Anterior cingulate cortex (tissue), 58 donors: Measurements from ENCODE around the gene KCTD7.
"Not testable (repeated sequence)": the region's sequence is repeated elsewhere in the genome, so short reads cannot be mapped to it uniquely, and the experiment has no call there.

Experiments
- DNase-seq, 58 donors: peaks; one replicate each; lab custom pipeline; 2025; lab: John Stamatoyannopoulos, UW

Gene KCTD7

DNA sequence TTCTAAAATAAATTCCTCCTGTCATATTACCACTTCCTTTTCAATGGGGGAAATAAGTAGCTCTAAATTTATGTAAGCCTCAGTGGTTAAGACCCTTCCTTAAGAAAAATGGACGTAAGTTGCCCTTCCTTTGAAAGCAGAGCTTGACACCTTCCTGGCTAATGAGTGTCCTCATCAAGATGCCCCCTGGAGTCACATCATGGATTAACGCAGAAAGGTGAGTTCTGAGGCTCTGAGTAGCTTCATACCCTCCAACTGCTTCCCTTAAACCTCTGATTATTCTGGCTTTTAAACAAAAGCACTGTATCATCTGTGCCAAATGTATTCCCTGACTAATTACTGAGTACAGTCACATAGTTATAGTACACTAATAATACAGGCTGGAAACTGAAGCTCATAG, 14.7 kb downstream of the KCTD7 start:
- no peak for DNase-seq

DNA sequence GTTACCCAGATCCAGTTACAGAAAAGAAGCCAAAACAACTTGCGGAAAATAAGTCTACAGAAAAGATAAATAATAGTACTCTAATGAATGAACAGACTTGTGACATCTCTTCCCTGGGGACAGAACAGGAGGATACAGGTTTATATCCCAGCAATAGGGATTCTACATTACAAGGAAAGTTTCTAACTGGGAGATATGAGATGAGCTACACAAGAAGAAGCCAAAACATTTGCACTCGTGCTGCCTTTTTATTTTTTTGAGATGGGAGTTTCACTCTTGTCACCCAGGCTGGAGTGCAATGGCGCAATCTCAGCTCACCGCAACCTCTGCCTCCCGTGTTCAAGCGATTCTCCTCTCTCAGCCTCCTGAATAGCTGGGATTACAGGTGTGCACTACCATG, 22.3 kb downstream of the KCTD7 start:
- DNase-seq = not testable (repeated sequence)

DNA sequence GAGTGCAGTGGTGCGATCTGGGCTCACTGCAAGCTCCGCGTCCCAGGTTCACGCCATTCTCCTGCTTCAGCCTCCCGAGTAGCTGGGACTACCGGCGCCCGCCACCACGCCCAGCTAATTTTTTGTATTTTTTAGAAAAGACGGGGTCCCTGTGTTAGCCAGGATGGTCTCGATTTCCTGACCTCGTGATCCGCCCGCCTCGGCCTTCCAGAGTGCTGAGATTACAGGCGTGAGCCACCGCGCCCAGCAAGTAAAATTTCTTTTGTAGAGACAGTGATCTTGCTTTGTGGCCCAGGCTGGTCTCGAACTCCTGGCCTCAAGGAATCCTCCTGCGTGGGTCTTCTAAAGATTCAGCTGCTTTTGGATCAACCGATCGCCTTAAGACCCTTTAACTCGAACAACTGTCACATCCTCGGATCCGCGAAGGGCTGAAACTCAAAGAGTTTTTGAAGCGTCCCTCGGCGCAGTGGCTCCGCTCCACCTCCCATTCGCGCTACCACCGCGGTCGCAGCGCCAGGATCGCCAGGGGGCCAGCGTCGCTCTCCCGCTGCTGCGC, 25.1 kb downstream of the KCTD7 start:
- not testable (repeated sequence) for DNase-seq

DNA sequence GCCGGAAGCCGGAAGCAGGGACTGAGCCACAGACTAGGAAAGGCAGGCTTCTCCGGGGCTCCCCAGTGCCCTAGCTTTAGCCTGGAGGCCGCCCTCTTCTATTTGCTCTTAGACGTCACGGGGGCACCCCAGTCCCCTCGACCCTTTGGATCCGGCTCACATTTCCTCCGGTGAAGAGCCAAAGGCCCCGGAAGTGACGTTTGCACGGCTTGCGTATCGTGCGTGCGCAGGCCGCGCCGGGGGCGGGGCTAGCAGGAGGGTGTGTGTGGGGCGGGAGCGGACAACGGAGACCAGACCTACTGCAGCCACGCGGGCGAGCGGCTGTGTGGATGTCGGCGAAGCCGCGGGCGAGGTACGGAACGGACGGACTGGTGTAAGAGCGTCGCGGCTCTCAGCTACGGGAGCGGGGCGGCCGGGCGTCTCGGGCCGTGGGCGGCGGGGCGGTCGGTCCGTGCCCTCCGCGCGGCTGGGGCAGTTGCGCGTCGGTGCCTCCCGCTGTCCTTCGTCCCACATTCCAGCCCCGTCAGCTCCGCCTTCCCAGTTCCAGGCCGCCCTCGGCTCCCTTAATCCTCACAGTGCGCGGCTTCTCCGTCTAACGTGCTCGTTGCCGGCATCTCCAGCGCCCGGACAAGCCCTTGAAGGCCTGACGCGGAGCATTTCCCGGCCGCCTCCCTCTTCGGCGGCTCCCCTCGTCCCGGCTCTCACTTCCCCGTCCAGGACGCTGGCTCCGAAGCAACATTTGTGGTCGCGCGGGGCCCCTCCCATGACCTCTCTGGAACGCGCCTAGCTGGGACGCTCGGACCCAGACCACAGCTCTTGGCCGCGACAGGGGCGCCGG, 25.8 kb downstream of the KCTD7 start:
- DNase-seq = peak; percentile 79 to 99 (median 97)

DNA sequence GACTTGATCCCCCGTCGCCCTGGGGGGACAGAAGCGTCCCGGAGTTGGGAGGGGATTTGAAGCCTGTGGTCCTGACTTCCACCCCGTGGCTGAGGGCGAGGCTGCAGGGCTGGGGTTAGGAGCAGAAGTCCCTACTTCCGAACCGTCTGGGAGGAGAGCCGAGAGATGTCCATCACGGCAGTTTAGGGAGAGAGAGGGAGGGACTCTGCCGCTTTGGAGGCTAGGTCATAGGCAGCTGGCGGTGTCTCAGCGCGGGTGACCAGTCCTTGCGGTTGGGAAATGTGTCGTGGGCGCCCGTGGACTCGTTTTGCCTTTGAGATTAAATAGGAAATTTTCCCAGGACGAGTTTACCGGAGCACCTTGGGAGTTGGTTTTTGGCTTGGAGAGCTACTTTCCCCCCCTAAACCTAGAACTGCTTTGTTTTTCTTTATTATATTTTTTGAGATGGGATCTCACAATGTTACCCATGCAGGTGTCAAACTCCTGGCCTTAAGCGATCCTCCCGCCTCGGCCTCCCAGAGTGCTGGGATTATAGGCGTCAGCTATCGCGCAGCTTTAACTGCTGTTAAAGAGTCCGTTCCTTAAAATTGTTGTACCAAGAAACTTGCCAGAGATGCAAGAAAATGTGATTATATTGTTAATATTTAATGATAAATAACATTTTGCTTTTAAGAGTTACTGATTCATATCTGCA, 26.6 kb downstream of the KCTD7 start:
- peak in 17 of 58 donors; percentile 2 to 64 (median 45) for DNase-seq

DNA sequence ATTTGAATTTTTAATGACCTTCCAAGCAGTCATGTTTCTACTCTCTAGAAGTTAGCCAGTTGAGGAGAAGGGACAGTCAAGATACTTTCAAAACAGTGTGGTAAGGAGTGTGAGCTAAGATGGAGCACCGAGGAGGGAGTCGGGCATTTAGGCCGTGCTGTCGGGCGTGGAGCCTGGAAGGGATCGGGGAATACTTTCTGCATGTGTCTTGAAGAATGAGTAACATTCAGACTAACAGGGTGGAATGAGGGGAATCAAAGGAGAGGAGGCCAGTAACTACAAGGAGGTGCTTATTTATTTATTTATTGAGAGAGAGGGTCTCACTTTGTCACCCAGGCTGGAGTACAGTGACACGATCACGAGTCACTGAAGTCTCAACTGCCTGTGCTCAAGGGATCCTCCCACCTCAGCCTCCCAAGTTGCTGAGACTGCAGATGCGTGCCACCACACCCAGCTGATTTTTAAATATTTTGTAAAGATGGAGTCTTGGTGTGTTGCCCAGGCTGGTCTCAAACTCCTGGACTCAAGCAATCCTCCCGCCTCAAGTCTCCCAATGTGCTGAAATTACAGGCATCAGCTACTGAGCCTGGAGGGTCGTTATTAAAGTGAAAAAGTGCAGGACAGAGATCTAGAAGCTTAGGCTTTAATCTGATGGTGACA, 27.3 kb downstream of the KCTD7 start:
- DNase-seq = not testable (repeated sequence)

DNA sequence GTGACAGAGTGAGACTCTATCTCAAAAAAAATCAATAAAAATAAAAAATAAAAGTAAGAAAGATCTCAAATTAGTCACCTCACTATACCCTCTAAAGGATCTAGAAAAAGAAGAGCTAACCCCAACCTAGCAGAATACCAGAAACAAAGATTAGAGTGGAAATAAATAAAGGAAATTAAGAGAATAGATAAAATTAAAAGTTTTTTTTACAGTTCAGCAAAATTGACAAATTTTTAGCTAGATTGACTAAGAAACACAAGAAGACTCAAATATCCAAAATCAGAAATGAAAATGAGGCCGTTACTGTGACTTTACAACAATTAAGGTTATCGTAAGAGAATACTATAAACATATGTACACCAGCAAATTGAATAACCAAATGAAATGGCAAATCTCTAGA, 29.1 kb downstream of the KCTD7 start:
- no peak for DNase-seq

DNA sequence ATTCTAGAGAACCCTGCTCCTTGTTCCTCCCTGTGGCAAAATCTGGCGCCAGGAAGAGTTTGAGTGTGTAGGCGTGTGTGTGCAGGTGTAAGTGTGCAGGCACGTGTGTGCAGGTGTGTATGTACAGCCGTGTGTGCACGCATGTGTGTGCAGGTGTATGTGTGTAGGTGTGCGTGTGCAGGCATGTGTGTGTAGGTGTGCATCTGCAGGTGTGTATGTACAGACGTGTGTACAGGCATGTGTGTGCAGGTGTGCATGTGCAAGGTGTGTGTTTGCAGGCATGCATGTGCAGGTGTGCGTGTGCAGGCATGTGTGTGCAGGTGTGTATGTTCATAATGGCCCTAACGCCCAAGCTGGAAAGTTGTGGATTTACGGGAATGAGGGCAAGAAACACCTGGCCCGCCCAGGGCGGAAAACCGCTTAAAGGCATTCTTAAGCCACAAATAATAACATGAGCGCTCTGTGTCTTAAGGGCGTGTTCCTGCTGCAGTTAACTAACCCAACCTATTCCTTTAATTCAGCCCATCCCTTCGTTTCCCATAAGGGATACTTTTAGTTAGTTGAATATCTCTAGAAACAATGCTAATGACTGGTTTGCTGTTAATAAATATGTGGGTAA, 34.1 kb downstream of the KCTD7 start:
- DNase-seq = no peak

DNA sequence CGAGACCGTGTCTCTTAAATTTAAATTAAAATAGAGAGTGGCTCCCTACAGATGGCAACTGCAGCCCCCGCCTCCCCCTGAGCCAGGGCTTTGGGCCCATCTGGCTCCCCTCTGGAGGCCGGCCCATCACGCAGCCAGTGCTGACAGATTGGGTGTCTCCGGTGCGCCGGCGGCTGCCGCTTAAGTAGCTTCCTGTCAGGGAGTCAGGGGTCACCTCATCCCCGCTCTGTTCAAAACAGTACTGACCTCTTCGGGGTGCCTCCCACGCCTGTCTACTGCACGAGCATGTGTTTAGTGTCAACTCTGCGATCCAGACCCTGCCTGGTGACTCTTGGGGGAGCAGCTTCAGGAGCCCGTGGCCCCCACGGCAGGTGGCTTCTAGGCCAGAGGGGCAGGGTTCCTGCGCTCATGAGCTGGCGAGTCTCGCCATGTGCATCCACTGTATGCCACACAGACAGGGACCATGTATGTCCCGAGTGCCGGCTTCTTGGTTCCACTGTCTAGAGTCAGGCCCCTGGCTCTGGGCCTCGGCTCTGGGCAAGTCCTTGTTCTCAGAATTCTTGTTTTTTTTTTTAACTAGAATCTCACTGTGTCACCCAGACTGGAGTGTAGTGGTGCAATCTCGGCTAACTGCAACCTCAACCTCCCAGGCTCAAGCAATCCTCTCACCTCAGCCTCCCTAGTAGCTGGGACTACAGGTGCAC, 36.1 kb downstream of the KCTD7 start:
- DNase-seq = peak in 2 of 58 donors; percentile 7 to 9

DNA sequence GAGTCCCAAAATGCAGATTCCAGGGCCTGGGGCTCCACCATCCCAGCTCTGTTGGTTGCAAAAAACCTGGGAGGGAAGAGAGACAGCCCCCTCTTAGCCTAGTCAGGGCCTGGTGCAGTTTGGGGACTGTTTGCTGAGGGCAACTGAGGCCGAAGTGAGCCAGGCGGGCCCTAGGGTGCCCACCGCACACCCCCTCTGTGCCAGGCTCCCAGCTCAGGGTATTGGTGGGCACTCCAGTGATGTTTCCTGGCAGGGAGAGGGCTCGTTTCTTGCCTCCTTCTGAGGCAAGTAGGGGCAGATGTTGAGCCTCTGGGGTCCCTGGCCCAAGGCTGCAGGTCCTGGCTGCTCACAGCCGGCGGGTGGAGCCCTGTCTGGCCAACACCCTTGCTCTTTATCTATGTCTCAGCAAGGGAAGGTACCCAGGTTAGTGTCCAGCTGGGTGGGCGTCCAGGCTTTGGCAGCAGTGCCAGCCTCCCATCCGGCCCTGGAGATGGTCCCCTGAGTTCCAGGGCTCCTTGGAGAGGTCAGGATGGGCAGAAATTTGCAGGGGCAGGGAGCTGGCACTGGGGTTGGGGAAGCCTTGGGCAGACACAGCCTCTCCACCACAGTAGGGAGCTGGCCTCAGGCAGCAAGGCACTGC, 37.8 kb downstream of the KCTD7 start:
- DNase-seq = no peak

DNA sequence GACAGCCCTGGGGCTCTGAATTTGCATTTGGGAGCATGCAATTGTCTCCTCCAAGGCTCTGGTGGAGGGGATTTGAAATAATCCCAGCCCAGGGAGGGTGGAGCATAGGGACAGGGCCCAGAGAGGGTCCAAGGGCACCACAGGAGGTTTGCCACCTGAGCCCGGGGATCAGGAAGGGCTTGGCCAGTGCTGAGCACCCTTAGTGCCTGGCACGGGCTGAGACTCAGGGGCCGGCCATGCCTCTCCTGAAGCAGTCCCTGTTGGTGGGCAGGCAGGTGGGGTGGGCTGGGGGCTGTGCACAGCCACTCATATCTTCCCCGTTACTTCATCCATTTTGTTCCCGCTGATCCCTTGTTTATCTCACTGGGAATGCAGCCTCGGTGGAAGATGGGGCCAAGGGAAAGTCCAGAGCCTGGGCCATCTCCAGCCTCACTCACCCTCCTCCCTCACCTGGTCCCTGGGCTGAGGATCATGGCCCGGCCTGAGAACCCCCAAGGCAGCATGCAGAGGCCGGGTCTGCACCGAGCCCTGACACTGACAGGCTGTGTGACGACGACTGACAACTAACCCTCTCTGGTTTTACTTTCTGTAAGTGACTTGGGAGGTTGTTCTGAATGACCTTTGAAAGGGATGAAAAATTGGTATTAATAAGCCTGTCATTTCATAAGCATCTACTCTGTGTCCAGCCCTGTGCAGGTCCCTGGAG, 38.5 kb downstream of the KCTD7 start:
- no peak for DNase-seq

DNA sequence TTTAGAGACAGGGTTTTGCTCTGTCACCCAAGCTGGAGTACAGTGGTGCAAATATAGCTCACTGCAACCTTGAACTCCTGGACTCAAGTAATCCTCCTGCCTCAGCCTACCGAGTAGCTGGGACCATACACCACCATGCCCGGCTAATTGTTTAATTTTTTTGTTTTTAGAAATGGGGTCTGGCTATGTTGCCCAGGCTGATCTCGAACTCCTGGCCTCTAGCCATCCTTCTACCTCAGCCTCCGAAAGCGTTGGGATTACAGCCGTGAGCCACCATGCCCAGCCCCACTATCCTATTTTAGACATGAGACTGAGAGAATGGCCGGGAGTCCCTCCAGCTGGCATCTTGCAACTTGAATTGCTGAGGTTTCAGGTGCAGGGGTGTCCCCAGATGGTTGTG, 39.4 kb downstream of the KCTD7 start:
- DNase-seq = no peak

DNA sequence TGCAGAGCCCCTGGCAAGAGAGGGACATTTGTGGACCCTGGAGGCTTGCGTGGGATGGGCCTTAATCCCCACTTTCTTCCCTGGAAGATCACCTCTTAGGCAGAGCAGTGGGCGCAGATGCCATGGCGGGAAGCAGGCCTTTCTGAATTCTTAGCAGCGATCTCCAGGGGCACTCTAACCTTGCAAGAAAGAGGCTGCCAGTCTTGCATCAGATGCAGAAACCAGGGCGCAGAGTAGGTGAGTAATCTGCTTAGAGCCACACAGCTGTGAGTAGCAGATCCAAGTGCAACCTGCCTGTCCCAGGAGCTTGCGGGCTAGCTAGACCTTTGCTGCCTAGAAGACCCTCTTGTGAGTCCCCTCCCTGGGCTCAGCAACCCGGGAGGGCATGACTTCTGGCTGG, 40.0 kb downstream of the KCTD7 start:
- DNase-seq = peak in 11 of 58 donors; percentile 17 to 65 (median 52)

DNA sequence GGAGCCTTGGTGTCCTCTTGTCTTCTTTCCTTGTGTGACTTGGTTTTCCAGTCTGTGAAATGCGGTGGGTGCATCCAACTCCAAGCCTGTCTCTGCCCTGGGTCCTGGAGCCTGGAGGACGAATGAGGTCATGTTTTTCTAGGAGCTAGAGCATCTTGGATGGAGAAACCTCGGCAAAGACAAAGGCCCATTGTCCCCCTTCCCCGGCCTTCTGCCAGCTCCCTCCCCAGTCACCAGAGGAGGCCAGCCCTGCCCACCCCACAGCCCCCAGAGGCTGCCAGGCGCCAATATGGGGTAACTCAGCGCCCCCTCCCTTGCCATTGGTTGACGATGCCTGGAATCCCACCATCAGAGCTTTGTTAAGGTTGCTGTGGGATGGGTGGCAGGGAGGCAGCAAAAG, 40.4 kb downstream of the KCTD7 start:
- peak in 52 of 58 donors; percentile 6 to 87 (median 58) for DNase-seq

DNA sequence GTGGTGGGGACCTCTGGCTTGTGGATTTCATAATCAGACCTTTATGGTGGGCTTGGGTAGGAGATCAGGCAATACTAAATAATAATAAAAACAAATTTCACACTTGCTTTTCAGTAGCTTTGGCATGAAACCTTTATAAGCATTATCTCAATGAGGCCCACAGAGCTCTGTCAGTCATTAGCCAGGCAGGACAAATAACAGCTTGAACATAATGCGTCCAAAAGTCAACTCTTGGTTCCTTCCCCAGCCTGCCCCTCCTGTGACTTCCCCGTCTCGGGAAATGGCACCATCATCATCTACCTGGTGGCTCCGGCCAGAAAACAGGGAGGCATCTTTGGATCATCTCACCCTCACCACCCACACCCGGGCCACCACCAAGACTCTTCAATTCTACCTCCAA, 40.8 kb downstream of the KCTD7 start:
- DNase-seq = no peak

DNA sequence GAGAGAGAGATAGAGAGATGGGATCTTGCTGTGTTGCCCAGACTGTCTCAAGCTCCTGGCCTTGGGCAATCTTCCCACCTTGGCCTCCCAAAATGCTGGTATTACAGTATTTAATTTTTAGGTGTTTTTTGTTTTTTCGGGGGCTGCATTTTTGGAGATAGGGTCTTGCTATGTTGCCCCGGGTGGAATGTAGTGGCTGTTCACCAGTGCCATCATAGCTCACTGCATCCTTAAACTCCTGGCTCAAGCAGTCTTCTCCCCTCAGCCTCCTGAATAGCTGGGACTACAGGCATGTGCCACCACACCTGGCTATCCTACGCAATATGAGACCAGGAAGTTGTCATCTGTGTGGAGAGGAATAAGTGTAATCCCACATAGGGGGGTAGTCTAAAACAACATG, 42.4 kb downstream of the KCTD7 start:
- DNase-seq = no peak

DNA sequence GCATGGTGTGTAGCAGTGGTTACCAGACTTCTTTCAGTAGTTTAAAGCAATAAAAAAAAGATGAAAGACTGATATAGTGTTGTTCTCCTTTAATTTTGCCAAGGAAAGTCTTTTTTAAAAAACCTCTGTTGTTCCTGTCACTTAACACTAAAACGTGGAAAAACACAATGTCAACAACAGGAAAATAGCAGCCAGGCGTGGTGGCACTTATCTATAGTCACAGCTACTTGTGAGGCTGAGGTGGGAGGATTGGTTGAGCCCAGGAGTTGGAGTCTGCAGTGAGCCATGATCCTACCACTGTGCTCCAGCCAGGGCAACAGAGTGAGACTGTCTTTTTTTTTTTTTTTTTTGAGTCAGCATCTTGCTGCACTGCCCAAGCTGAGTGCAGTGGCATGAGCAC, 42.8 kb downstream of the KCTD7 start:
- not testable (repeated sequence) for DNase-seq

DNA sequence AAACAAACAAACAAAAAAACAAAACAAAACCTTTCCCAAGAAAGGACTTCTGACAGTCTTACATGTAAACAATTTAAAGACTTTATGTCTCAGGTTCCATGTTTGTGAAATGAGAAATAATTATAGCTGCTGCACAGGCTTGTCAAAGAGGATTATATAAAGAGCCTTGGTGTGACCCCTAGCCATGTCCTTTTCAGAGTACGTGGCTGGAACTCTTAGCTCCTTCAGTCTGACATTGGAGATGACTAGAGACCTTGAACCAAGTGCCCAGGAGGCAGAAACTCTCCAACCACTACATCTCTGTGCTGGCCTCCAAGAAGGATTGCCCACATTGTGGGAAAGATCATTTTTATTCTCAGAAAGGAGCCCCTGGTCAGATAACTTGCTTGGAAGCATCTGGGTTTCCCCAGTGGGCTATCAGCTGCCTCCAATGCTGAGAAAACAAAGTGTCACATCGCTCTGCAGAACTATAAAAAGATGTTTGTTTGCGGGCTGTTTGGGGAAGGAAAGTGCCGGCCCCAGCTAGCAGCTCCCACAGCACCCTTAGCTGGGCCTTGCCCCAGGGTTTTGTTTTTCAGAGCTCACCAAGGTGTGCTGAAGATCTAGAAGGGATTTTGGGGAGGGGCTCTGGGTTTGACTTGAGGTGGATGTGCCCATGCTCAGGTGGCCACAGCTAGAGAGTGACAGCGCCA, 43.9 kb downstream of the KCTD7 start:
- not testable (repeated sequence) for DNase-seq
